GM13977 (cell line): ENCODE results near the gene SHB.

Experiments
- DNase-seq: peaks from one replicate; pipeline ENCODE4 v3.0.0; 2012; ENCODE audit warnings: low spot score
- CTCF ChIP-seq: IDR thresholded peaks from 2 replicates; pipeline ENCODE4 v1.5.1; 2012; ENCODE audit warnings: mild to moderate bottlenecking, control low read depth; ENCODE audit not compliant: insufficient read depth; ENCODE audit errors: extremely low read depth, missing control alignments
- in situ Hi-C: fragments of 300-500 bp; cut with MboI; formaldehyde crosslinking; loops from one replicate; pipeline ENCODE4 v1.12.0; 2022; ENCODE audit warnings: low sequenced_read_pairs, low pct_unique_long_range_greater_than_20kb, mixed read lengths, inconsistent platforms; ENCODE audit not compliant: unreplicated experiment

Gene SHB

DNA sequence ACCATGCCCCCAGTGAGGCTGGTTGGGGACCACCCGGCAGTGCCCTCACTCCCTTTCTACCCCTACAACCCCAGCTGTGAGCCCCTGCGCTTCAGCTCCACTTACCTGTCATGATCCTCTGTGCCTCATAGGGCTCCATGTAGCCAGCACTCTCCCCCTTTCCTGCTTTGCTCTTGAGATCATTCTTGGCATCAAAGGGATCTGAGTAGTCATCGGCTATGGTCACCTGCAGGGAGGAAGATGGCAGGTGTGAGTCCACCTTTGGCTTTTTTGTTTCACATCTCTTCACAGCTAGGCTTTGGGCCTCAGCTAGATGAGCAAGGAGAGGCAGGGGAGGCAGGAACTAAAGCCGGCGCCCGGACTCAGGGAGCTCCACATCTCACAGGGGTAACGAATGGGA is 53.1 kb downstream of the SHB start:
- in situ Hi-C loops, result no loop called here
- no peak for DNase-seq
- no peak for TF ChIP-seq CTCF

DNA sequence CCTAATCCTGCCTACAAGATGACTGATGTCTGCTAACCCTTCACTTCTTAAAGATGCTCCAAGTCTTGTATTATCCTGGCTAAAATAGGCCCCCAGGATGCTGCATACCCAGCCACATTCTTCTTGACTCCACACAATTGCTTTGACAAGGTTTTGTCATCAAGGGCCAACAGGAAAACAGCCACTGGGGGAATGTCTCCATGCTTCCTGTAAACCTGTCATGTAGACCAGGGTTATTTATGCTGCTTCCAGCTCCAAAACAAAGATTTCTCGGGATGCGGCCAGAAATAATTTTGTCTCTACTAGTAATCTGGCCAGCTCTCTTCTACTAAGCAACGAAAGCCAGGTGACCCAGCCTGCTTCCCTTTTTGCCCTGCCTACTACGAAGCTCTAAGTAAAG is 53.8 kb downstream of the SHB start:
- TF ChIP-seq CTCF, result no peak
- in situ Hi-C loops, result no loop called here
- DNase-seq, result no peak

- no peak for DNase-seq
- TF ChIP-seq CTCF, result no peak
- in situ Hi-C loops, result no loop called here
Observed at GRCh38 chr9:38012767-38013450, 56.1 kb downstream of the SHB start.

DNA sequence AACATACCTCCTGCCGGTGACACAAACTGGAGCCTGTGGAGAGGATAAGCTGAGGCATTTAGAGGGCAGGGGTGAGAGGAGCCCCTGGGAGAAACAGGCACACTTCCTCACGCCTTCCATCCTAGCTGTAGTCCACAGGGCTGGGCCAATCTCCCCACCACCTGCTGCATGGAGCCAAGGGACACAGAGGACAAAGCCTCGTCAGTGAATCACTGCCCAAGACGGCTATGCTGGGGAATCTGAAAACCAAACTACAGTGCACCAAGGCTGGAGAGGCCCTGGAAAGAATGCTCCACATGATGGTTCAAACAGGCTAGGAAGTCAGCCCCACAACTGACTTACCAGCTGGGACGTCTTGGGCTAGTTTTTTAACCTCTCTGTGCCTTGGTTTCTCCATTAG is 57.0 kb downstream of the SHB start:
- in situ Hi-C loops, result no loop called here
- no peak for DNase-seq
- no peak for TF ChIP-seq CTCF

- DNase-seq, result no peak
- TF ChIP-seq CTCF, result no peak
- in situ Hi-C loops, result no loop called here
Observed at GRCh38 chr9:38010918-38011704, 57.9 kb downstream of the SHB start.

GRCh38 chr9:38009990-38010389 is 59.0 kb downstream of the SHB start:
- in situ Hi-C loops, result no loop called here
- no peak for TF ChIP-seq CTCF
- no peak for DNase-seq
